AG09309 (cell line): ENCODE measurements around the gene TMEM50B.
"Not testable (repeated sequence)": the region's sequence is repeated elsewhere in the genome, so short reads cannot be mapped to it uniquely, and the experiment has no call there.

Source experiments
- DNase-seq: peaks from one replicate; pipeline ENCODE4 v3.0.0-alpha.2; 2010; ENCODE audit warnings: low read depth
- H3K4me3 ChIP-seq: 2 replicates; pipeline ENCODE4 v1.5.1; 2011; ENCODE audit warnings: mild to moderate bottlenecking, low read depth, low read length, moderate library complexity; ENCODE audit not compliant: control insufficient read depth
- CTCF ChIP-seq: IDR thresholded peaks from 2 replicates; pipeline ENCODE4 v1.5.1; 2011; ENCODE audit warnings: mild to moderate bottlenecking, low read depth, low read length, inconsistent platforms; ENCODE audit not compliant: insufficient read depth, control insufficient read depth; ENCODE audit errors: missing control alignments

TMEM50B gene

GRCh38 chr21:33510826-33511225 lies 31.1 kb upstream of the TMEM50B start:
- DNase-seq: no peak
- TF ChIP-seq CTCF: no peak
- H3K4me3 ChIP-seq: no peak overlapping the region

GRCh38 chr21:33507003-33507402 lies 27.2 kb upstream of the TMEM50B start:
- H3K4me3 ChIP-seq, DNase-seq: not testable (repeated sequence)

- H3K4me3 ChIP-seq: no peak overlapping the region
- DNase-seq: no peak
- TF ChIP-seq CTCF: no peak
These were observed 26.1 kb upstream of the TMEM50B start for GRCh38 chr21:33505833-33506232.

GRCh38 chr21:33496345-33496744 lies 16.6 kb upstream of the TMEM50B start:
- H3K4me3 ChIP-seq: no peak overlapping the region
- no peak for TF ChIP-seq CTCF
- no peak for DNase-seq

- TF ChIP-seq CTCF: no peak
- DNase-seq: no peak
- no peak overlapping the region for H3K4me3 ChIP-seq
These were observed 16.0 kb upstream of the TMEM50B start for GRCh38 chr21:33495743-33496142.

- DNase-seq: no peak
- no peak overlapping the region for H3K4me3 ChIP-seq
- no peak for TF ChIP-seq CTCF
These were observed 14.0 kb upstream of the TMEM50B start for GRCh38 chr21:33493756-33494155.

GRCh38 chr21:33492571-33492970 lies 12.8 kb upstream of the TMEM50B start:
- DNase-seq: no peak
- H3K4me3 ChIP-seq: no peak overlapping the region

More at GRCh38 chr21:33492571-33492970, 12.8 kb upstream of the TMEM50B start:
- no peak for TF ChIP-seq CTCF
